ENCODE data around the gene TNFRSF21. TPM values are rescaled to one million over a fixed set of nuclear protein-coding genes. Genes with fewer than 3 reads are reported as not detected.
A peak's percentile ranks its signal among the peaks of the same experiment; 100 is the strongest.

TNFRSF21 gene
- total and polyA plus RNA-seq, 10 of the 15 experiments (the other 5 are each of a cell fraction or from before 2014, with no cell fraction given): 0.09 to 1.0 (median 0.27) TPM

DNA sequence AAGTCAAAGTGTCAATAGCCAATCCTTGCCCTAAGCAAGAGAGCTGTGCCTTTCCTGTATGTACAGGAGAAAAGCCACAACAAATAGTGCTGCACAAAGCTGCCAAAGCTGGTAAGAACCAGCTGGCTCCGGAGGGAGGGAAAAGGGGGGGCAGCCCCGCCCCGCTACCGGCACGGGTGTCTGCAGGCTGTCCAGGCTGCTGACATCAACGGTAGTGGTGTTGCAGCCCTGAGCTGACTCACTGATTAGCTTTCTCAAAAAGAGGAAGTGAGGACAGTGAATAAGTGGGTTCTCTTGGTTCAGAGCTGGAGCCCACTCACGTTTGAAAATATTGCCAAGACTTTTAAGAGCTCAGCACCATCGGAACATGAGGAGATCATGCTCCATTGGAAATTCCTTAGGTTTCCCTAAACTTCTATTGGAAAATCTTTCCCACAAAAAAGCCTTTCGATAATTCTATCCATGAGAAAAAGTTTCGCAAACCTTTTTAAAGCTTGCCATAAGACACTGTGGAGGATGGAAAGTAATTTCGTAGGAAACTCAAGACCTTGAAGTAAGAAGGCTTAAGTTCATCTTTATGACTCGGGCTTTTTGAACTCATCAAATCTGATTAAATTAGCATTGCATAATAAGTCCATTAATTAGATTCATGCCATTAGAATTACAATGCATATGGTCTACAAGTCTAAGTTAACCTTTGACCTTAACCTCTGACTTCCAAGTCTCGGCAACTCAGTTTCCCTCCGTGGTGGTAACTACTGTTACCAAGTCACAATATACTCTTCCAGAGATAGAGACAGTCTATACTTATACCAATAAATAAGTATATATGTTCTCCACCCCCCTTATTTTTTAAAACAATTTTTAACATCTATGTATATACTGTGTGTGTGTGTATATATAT, 67.0 kb downstream of the TNFRSF21 start (continued):
- TF ChIP-seq, protein P1, sequence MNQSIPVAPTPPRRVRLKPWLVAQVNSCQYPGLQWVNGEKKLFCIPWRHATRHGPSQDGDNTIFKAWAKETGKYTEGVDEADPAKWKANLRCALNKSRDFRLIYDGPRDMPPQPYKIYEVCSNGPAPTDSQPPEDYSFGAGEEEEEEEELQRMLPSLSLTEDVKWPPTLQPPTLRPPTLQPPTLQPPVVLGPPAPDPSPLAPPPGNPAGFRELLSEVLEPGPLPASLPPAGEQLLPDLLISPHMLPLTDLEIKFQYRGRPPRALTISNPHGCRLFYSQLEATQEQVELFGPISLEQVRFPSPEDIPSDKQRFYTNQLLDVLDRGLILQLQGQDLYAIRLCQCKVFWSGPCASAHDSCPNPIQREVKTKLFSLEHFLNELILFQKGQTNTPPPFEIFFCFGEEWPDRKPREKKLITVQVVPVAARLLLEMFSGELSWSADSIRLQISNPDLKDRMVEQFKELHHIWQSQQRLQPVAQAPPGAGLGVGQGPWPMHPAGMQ (IDR thresholded peaks at IDR 0.05; ENCODE audit: borderline replicate concordance): no peak
- TF ChIP-seq SRF (IDR thresholded peaks at IDR 0.05; ENCODE audit: low read depth in 2 of 2, low read length in 2 of 2) (no peak), ESRRA (IDR thresholded peaks at IDR 0.05; ENCODE audit: low read length) (no peak), ZNF274 (IDR thresholded peaks at IDR 0.05; ENCODE audit: insufficient read depth, insufficient read length) (no peak), NFYB (IDR thresholded peaks at IDR 0.05; ENCODE audit: insufficient read depth, low read depth, low read length) (no peak), POLR2AphosphoS2 (IDR thresholded peaks at IDR 0.05; ENCODE audit: low read depth, low read length) (no peak), SPI1 (IDR thresholded peaks at IDR 0.05; ENCODE audit: borderline replicate concordance, insufficient read depth, low read depth, low read length) (peak; percentile 100), NR2F1 (conservative IDR thresholded peaks at IDR 0.05) (0 out of 2 replicates have a peak, but pooled peaks have one; percentile 30), CEBPB (IDR thresholded peaks at IDR 0.05; ENCODE audit: borderline replicate concordance in 1 of 2, low read depth in 2 of 2, low read length in 2 of 2) (no peak), BACH1 (IDR thresholded peaks at IDR 0.05; ENCODE audit: borderline replicate concordance) (peak; percentile 98), NR2C2 (IDR thresholded peaks at IDR 0.05; ENCODE audit: borderline replicate concordance, control insufficient read depth, insufficient read length, low read depth) (no peak), TCF3 (IDR thresholded peaks at IDR 0.05; ENCODE audit: borderline replicate concordance, insufficient read depth, low read depth, low read length) (peak; percentile 97)
- TF ChIP-seq, protein P2, sequence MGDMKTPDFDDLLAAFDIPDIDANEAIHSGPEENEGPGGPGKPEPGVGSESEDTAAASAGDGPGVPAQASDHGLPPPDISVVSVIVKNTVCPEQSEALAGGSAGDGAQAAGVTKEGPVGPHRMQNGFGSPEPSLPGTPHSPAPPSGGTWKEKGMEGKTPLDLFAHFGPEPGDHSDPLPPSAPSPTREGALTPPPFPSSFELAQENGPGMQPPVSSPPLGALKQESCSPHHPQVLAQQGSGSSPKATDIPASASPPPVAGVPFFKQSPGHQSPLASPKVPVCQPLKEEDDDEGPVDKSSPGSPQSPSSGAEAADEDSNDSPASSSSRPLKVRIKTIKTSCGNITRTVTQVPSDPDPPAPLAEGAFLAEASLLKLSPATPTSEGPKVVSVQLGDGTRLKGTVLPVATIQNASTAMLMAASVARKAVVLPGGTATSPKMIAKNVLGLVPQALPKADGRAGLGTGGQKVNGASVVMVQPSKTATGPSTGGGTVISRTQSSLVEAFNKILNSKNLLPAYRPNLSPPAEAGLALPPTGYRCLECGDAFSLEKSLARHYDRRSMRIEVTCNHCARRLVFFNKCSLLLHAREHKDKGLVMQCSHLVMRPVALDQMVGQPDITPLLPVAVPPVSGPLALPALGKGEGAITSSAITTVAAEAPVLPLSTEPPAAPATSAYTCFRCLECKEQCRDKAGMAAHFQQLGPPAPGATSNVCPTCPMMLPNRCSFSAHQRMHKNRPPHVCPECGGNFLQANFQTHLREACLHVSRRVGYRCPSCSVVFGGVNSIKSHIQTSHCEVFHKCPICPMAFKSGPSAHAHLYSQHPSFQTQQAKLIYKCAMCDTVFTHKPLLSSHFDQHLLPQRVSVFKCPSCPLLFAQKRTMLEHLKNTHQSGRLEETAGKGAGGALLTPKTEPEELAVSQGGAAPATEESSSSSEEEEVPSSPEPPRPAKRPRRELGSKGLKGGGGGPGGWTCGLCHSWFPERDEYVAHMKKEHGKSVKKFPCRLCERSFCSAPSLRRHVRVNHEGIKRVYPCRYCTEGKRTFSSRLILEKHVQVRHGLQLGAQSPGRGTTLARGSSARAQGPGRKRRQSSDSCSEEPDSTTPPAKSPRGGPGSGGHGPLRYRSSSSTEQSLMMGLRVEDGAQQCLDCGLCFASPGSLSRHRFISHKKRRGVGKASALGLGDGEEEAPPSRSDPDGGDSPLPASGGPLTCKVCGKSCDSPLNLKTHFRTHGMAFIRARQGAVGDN (IDR thresholded peaks at IDR 0.05): no peak
- TF ChIP-seq, protein P3, sequence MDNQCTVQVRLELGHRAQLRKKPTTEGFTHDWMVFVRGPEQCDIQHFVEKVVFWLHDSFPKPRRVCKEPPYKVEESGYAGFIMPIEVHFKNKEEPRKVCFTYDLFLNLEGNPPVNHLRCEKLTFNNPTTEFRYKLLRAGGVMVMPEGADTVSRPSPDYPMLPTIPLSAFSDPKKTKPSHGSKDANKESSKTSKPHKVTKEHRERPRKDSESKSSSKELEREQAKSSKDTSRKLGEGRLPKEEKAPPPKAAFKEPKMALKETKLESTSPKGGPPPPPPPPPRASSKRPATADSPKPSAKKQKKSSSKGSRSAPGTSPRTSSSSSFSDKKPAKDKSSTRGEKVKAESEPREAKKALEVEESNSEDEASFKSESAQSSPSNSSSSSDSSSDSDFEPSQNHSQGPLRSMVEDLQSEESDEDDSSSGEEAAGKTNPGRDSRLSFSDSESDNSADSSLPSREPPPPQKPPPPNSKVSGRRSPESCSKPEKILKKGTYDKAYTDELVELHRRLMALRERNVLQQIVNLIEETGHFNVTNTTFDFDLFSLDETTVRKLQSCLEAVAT (IDR thresholded peaks at IDR 0.05): no peak
- TF ChIP-seq, protein P4, sequence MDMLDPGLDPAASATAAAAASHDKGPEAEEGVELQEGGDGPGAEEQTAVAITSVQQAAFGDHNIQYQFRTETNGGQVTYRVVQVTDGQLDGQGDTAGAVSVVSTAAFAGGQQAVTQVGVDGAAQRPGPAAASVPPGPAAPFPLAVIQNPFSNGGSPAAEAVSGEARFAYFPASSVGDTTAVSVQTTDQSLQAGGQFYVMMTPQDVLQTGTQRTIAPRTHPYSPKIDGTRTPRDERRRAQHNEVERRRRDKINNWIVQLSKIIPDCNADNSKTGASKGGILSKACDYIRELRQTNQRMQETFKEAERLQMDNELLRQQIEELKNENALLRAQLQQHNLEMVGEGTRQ (IDR thresholded peaks at IDR 0.05; ENCODE audit: borderline replicate concordance, low read depth, low read length): no peak
- TF ChIP-seq, protein P5, sequence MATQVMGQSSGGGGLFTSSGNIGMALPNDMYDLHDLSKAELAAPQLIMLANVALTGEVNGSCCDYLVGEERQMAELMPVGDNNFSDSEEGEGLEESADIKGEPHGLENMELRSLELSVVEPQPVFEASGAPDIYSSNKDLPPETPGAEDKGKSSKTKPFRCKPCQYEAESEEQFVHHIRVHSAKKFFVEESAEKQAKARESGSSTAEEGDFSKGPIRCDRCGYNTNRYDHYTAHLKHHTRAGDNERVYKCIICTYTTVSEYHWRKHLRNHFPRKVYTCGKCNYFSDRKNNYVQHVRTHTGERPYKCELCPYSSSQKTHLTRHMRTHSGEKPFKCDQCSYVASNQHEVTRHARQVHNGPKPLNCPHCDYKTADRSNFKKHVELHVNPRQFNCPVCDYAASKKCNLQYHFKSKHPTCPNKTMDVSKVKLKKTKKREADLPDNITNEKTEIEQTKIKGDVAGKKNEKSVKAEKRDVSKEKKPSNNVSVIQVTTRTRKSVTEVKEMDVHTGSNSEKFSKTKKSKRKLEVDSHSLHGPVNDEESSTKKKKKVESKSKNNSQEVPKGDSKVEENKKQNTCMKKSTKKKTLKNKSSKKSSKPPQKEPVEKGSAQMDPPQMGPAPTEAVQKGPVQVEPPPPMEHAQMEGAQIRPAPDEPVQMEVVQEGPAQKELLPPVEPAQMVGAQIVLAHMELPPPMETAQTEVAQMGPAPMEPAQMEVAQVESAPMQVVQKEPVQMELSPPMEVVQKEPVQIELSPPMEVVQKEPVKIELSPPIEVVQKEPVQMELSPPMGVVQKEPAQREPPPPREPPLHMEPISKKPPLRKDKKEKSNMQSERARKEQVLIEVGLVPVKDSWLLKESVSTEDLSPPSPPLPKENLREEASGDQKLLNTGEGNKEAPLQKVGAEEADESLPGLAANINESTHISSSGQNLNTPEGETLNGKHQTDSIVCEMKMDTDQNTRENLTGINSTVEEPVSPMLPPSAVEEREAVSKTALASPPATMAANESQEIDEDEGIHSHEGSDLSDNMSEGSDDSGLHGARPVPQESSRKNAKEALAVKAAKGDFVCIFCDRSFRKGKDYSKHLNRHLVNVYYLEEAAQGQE (IDR thresholded peaks at IDR 0.05; ENCODE audit: low read depth, low read length): 0 out of 2 replicates have a peak, but pooled peaks have one; percentile 25
